ENCODE results near the gene ASPHD2.
"Not testable (repeated sequence)": the region's sequence is repeated elsewhere in the genome, so short reads cannot be mapped to it uniquely, and the experiment has no call there.

ASPHD2 gene

GRCh38 chr22:26428515-26429457, at the start of gene ASPHD2:
ASPHD2 (plus strand) TSS chr22:26429260; CDS start chr22:26433616, 4,356 bp downstream.
- peak; percentile 20 for DNase-seq

GRCh38 chr22:26380072-26380830, 48.8 kb upstream of the ASPHD2 start:
- no peak for DNase-seq

GRCh38 chr22:26382782-26383181, 46.3 kb upstream of the ASPHD2 start:
- DNase-seq, result no peak

- DNase-seq, result no peak
Observed at GRCh38 chr22:26383968-26384556, 45.0 kb upstream of the ASPHD2 start.

- DNase-seq, result no peak
Observed at GRCh38 chr22:26385164-26385563, 43.9 kb upstream of the ASPHD2 start.

- no peak for DNase-seq
Observed at GRCh38 chr22:26389125-26389524, 39.9 kb upstream of the ASPHD2 start.

GRCh38 chr22:26391091-26391490, 38.0 kb upstream of the ASPHD2 start:
- DNase-seq, result no peak

GRCh38 chr22:26391623-26392022, 37.4 kb upstream of the ASPHD2 start:
- DNase-seq, result no peak

- no peak for DNase-seq
Observed at GRCh38 chr22:26393929-26394328, 35.1 kb upstream of the ASPHD2 start.

GRCh38 chr22:26394777-26395176, 34.3 kb upstream of the ASPHD2 start:
- no peak for DNase-seq

GRCh38 chr22:26395926-26396325, 33.1 kb upstream of the ASPHD2 start:
- no peak for DNase-seq

GRCh38 chr22:26398741-26399153, 30.3 kb upstream of the ASPHD2 start:
- DNase-seq, result peak; percentile 49

- DNase-seq, result no peak
Observed at GRCh38 chr22:26399289-26399688, 29.8 kb upstream of the ASPHD2 start.

GRCh38 chr22:26401726-26402125, 27.3 kb upstream of the ASPHD2 start:
- DNase-seq, result no peak

- no peak for DNase-seq
Observed at GRCh38 chr22:26404851-26405421, 24.1 kb upstream of the ASPHD2 start.

- no peak for DNase-seq
Observed at GRCh38 chr22:26406118-26406517, 22.9 kb upstream of the ASPHD2 start.

- not testable (repeated sequence) for DNase-seq
Observed at GRCh38 chr22:26408562-26409220, 20.4 kb upstream of the ASPHD2 start.

GRCh38 chr22:26409719-26410335, 19.2 kb upstream of the ASPHD2 start:
- DNase-seq, result no peak

- no peak for DNase-seq
Observed at GRCh38 chr22:26410386-26410785, 18.7 kb upstream of the ASPHD2 start.

GRCh38 chr22:26414347-26414746, 14.7 kb upstream of the ASPHD2 start:
- no peak for DNase-seq

GRCh38 chr22:26416256-26416655, 12.8 kb upstream of the ASPHD2 start:
- no peak for DNase-seq

GRCh38 chr22:26416670-26417276, 12.3 kb upstream of the ASPHD2 start:
- DNase-seq, result no peak

All from NCI-H1694 (cell line).